ENCODE data around the gene CASQ2. TPM values are rescaled to one million over a fixed set of nuclear protein-coding genes. Genes with fewer than 3 reads are reported as not detected.

Gene CASQ2
- total and polyA plus RNA-seq, 4 experiments from 2014 or later: not detected

DNA sequence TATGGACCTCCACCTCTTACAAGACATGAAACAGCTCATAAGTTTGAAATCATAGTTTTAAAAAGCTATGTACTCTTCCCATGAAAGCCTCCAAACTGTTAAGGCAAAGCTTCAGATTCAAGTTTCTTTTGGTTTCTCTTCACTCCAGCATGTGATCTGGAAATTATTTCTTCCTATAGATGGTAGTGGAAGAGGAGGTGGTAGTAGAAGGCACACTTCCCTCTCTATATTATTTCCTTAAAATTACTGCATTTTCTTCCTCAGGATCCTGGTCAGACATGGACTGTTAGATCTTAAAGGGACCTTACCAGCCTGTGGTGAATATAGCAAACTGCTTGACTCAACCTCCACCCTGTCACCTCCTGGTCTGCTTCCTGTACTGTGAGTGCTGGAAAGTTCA lies 40.6 kb upstream of the CASQ2 start:
- Histone ChIP-seq H3K36me3 (ENCODE audit: insufficient read depth, low read length) (no peaks in the 10 kb centered on the region), H3K27me3 (ENCODE audit: insufficient read depth, low read length) (no peaks in the 10 kb centered on the region), H3K4me3 (ENCODE audit: low read length in 2 of 2) (no peak overlapping the region), H3K9me3 (ENCODE audit: control insufficient read depth in 1 of 2, low read length in 2 of 2) (no peaks in the 10 kb centered on the region), H3K27ac (ENCODE audit: low read depth, low read length) (no peak overlapping the region), H3K4me1 (ENCODE audit: insufficient read depth, low read length) (no peaks in the 10 kb centered on the region)
- Mint-ChIP-seq H3K27me3 (peaks cover 15 to 17% of the 10 kb centered on the region in 2 donors), H3K27ac (peak overlapping the region in 1 of 7 donors; percentile 72), H3K4me1 (no peaks in the 10 kb centered on the region), H3K9me3 (peaks cover 0 to 3% (median 0%) of the 10 kb centered on the region in 8 donors), H3K36me3 (no peaks in the 10 kb centered on the region), H3K4me3 (no peak overlapping the region)
- ChIA-PET CTCF (ENCODE audit: partially characterized antibody) (interaction anchor here (0.9 to 1.4 kb wide), 4 partner anchors 9 to 172 kb away, joined by 3 to 4 read pairs (median 4); no protein-coding TSS in a partner anchor), POLR2A (ENCODE audit: partially characterized antibody) (no interaction called here)
- intact Hi-C loops (cut with micrococcal nuclease): no loop called here
- no peak for DNase-seq

DNA sequence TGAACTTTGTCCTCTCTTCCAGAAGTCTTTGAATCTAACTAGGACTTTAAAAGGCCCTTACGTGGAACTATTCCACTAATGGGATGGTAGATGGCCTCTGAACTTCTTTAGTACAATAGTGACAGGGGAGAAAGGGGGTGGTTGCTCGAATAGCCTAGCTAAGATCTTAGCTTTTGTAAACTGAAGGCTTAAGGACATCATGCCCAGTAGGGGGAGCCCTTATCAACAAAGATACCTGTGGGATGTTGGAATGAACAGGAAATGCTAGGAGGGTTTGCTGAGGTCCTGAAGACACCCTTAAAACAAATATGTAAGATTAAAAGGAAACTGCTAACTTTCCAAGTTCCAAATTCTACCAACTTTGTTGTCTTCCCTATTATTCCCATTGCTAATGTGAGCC lies 39.2 kb upstream of the CASQ2 start:
- Mint-ChIP-seq H3K27ac (no peak overlapping the region), H3K36me3 (no peaks in the 10 kb centered on the region), H3K27me3 (peaks cover 11 to 12% of the 10 kb centered on the region in 2 donors), H3K4me3 (no peak overlapping the region), H3K4me1 (peaks cover 0 to 2% (median 0%) of the 10 kb centered on the region in 4 donors), H3K9me3 (peaks cover 0 to 3% (median 0%) of the 10 kb centered on the region in 8 donors)
- peak; percentile 19 to 51 (median 31) for DNase-seq
- CTCF ChIA-PET (ENCODE audit: partially characterized antibody): interaction anchor here (0.6 to 5.1 kb wide), 7 partner anchors 10 to 215 kb away, joined by 3 to 29 read pairs (median 4); no protein-coding TSS in a partner anchor
- Histone ChIP-seq H3K4me3 (ENCODE audit: low read length in 2 of 2) (no peak overlapping the region), H3K36me3 (ENCODE audit: insufficient read depth, low read length) (no peaks in the 10 kb centered on the region), H3K4me1 (ENCODE audit: insufficient read depth, low read length) (no peaks in the 10 kb centered on the region), H3K27me3 (ENCODE audit: insufficient read depth, low read length) (no peaks in the 10 kb centered on the region), H3K9me3 (ENCODE audit: control insufficient read depth in 1 of 2, low read length in 2 of 2) (no peaks in the 10 kb centered on the region), H3K27ac (ENCODE audit: low read depth, low read length) (no peak overlapping the region)
- intact Hi-C loops (cut with micrococcal nuclease): loop anchor here (1.0 kb wide), 1 partner anchor 213 kb away; no protein-coding TSS in a partner anchor
- POLR2A ChIA-PET (ENCODE audit: partially characterized antibody): no interaction called here

DNA sequence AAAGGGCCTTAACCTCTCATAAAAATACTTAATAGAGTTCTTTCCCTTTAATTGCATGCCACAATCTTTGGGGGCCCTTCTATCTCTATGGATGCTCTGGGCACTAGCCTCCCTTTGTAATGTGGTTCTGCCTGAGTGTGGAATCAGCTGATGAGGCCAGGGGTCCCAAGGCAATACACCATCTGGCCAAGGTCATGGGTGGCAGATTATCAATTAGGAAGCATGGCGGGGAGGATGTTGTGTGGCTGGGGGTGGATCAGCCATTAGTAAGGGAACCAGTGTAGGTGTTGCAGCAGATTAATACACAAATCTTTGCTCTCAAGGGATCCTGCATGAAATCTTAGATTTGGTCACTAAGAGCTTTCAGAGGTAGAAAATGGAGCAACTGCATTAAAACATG lies 37.1 kb upstream of the CASQ2 start:
- Mint-ChIP-seq H3K4me1 (peaks cover 0 to 2% (median 0%) of the 10 kb centered on the region in 4 donors), H3K36me3 (no peaks in the 10 kb centered on the region), H3K4me3 (no peak overlapping the region), H3K27ac (no peak overlapping the region), H3K9me3 (peaks cover 0 to 3% (median 0%) of the 10 kb centered on the region in 8 donors), H3K27me3 (peaks cover 11 to 12% of the 10 kb centered on the region in 2 donors)
- H3K4me3 ChIP-seq (ENCODE audit: low read length in 2 of 2): no peak overlapping the region
- intact Hi-C loops (cut with micrococcal nuclease): no loop called here
- DNase-seq: no peak
- POLR2A ChIA-PET (ENCODE audit: partially characterized antibody): no interaction called here
- no peaks in the 10 kb centered on the region for H3K27me3 ChIP-seq (ENCODE audit: insufficient read depth, low read length)
- H3K27ac ChIP-seq (ENCODE audit: low read depth, low read length): no peak overlapping the region
- H3K36me3 ChIP-seq (ENCODE audit: insufficient read depth, low read length): no peaks in the 10 kb centered on the region
- no peaks in the 10 kb centered on the region for H3K4me1 ChIP-seq (ENCODE audit: insufficient read depth, low read length)
- no peaks in the 10 kb centered on the region for H3K9me3 ChIP-seq (ENCODE audit: control insufficient read depth in 1 of 2, low read length in 2 of 2)
- CTCF ChIA-PET (ENCODE audit: partially characterized antibody): interaction anchor here (0.5 to 5.1 kb wide), 3 partner anchors 9 to 181 kb away, joined by 3 to 29 read pairs (median 3); no protein-coding TSS in a partner anchor

DNA sequence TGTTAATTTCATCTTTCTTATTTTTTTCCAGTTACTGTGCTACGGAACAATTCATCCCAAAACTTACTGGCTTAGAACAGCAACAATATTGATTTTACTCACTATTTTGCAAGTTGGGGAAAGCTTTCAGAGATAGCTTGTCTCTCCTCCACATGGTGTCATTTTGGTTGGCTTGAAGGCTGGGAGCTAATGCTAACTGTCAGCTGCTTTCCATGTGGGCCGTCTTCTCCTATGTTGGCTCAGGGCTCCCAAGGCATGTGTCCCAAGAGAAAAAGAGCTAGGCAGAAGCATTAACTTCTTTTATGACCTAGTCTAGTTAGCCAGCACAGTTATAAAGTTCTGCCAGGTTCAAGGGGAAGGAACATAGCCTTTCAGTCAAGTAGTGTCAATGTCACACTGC lies 33.9 kb upstream of the CASQ2 start:
- Histone ChIP-seq H3K4me1 (ENCODE audit: insufficient read depth, low read length) (no peaks in the 10 kb centered on the region), H3K27ac (ENCODE audit: low read depth, low read length) (no peak overlapping the region), H3K27me3 (ENCODE audit: insufficient read depth, low read length) (no peaks in the 10 kb centered on the region), H3K36me3 (ENCODE audit: insufficient read depth, low read length) (no peaks in the 10 kb centered on the region), H3K4me3 (ENCODE audit: low read length in 2 of 2) (no peak overlapping the region), H3K9me3 (ENCODE audit: control insufficient read depth in 1 of 2, low read length in 2 of 2) (no peaks in the 10 kb centered on the region)
- intact Hi-C loops (cut with micrococcal nuclease): no loop called here
- peaks cover 0 to 3% (median 0%) of the 10 kb centered on the region in 8 donors for H3K9me3 Mint-ChIP-seq
- no peaks in the 10 kb centered on the region for H3K36me3 Mint-ChIP-seq
- peaks cover 8 to 9% of the 10 kb centered on the region in 2 donors for H3K27me3 Mint-ChIP-seq
- no peak for DNase-seq
- no peak overlapping the region for H3K27ac Mint-ChIP-seq
- peaks cover 0 to 2% (median 0%) of the 10 kb centered on the region in 4 donors for H3K4me1 Mint-ChIP-seq
- H3K4me3 Mint-ChIP-seq: no peak overlapping the region
- CTCF ChIA-PET (ENCODE audit: partially characterized antibody): interaction anchor here (1.6 kb wide), 1 partner anchor 218 kb away, joined by 4 read pairs; no protein-coding TSS in a partner anchor
- POLR2A ChIA-PET (ENCODE audit: partially characterized antibody): no interaction called here

DNA sequence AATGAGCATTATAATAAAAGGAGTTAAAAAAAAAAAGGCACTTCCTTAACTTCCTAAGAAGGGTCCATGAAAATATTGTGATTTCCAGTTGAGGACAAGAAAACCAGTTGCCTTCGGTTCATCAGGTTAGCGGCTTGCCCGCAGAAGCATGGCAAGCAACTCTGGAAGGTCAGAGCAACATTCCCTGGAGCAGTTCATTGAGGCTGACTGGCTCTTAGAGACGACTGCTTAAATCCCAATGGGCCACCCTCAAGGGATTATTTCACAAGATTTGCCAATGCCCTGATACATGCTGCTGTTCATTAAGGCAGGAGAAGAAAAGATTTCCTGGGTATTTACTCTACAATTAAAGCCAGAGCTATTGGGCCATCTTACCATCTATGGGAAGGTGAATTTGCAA lies 29.0 kb upstream of the CASQ2 start:
- Mint-ChIP-seq H3K4me1 (no peaks in the 10 kb centered on the region), H3K27me3 (peaks cover 14 to 32% of the 10 kb centered on the region in 2 donors), H3K36me3 (no peaks in the 10 kb centered on the region), H3K4me3 (no peak overlapping the region), H3K9me3 (no peaks in the 10 kb centered on the region), H3K27ac (no peak overlapping the region)
- DNase-seq: no peak
- POLR2A ChIA-PET (ENCODE audit: partially characterized antibody): no interaction called here
- Histone ChIP-seq H3K9me3 (ENCODE audit: control insufficient read depth in 1 of 2, low read length in 2 of 2) (no peaks in the 10 kb centered on the region), H3K27me3 (ENCODE audit: insufficient read depth, low read length) (peaks cover 3% of the 10 kb centered on the region), H3K36me3 (ENCODE audit: insufficient read depth, low read length) (no peaks in the 10 kb centered on the region), H3K27ac (ENCODE audit: low read depth, low read length) (no peak overlapping the region), H3K4me1 (ENCODE audit: insufficient read depth, low read length) (no peaks in the 10 kb centered on the region), H3K4me3 (ENCODE audit: low read length in 2 of 2) (no peak overlapping the region)
- intact Hi-C loops (cut with micrococcal nuclease): no loop called here
- CTCF ChIA-PET (ENCODE audit: partially characterized antibody): interaction anchor here (1.0 kb wide), 1 partner anchor 9 kb away, joined by 3 read pairs; no protein-coding TSS in a partner anchor

DNA sequence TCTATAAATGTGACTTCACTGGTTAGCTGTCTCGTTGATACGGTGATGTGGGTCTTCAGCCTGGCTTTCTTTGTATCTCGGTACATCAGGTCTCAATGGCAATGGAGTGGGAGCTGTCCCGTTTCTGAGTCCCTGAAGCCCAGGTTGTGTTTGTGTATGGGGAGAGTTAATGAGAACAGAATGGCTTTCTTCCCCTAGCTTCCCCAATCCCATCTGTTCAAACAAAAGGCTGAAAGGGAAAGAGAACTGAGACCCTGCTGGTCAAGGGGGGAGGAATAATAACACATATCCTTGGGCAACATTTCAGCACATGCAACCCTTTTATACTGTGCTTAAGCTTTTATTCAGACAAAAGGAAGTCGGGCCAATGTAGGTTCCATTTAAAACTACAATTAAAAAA lies 28.4 kb upstream of the CASQ2 start:
- no peaks in the 10 kb centered on the region for H3K36me3 ChIP-seq (ENCODE audit: insufficient read depth, low read length)
- Mint-ChIP-seq H3K4me3 (no peak overlapping the region), H3K36me3 (no peaks in the 10 kb centered on the region), H3K27ac (no peak overlapping the region), H3K27me3 (peaks cover 14 to 36% of the 10 kb centered on the region in 2 donors), H3K4me1 (no peaks in the 10 kb centered on the region), H3K9me3 (no peaks in the 10 kb centered on the region)
- H3K27ac ChIP-seq (ENCODE audit: low read depth, low read length): no peak overlapping the region
- no peak overlapping the region for H3K4me3 ChIP-seq (ENCODE audit: low read length in 2 of 2)
- H3K27me3 ChIP-seq (ENCODE audit: insufficient read depth, low read length): peaks cover 3% of the 10 kb centered on the region
- H3K4me1 ChIP-seq (ENCODE audit: insufficient read depth, low read length): no peaks in the 10 kb centered on the region
- no peak for DNase-seq
- H3K9me3 ChIP-seq (ENCODE audit: control insufficient read depth in 1 of 2, low read length in 2 of 2): no peaks in the 10 kb centered on the region
- POLR2A ChIA-PET (ENCODE audit: partially characterized antibody): no interaction called here
- CTCF ChIA-PET (ENCODE audit: partially characterized antibody): interaction anchor here (1.0 kb wide), 1 partner anchor 10 kb away, joined by 3 read pairs; no protein-coding TSS in a partner anchor
- intact Hi-C loops (cut with micrococcal nuclease): no loop called here

DNA sequence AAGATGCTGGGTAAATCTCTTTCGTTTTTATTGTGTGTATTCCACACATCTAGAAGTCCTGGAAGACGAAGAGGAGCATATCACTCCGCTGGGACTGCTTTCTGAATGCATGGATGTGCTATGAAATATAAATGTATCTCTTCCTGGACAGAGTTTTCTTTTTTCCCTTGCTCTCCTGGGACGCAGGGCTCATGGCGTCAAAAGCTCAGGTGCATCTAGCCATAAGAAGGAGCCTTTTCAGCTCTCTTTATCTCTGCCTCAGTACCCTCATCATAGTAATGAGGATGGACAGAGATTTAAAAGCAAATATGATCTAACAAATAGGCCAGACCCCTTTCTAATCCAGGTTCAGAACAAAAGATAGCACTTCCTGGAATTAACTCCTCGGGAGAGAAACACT lies 27.5 kb upstream of the CASQ2 start:
- intact Hi-C loops (cut with micrococcal nuclease): no loop called here
- Histone ChIP-seq H3K27me3 (ENCODE audit: insufficient read depth, low read length) (peaks cover 3% of the 10 kb centered on the region), H3K9me3 (ENCODE audit: control insufficient read depth in 1 of 2, low read length in 2 of 2) (no peaks in the 10 kb centered on the region), H3K36me3 (ENCODE audit: insufficient read depth, low read length) (no peaks in the 10 kb centered on the region), H3K4me1 (ENCODE audit: insufficient read depth, low read length) (no peaks in the 10 kb centered on the region), H3K4me3 (ENCODE audit: low read length in 2 of 2) (no peak overlapping the region), H3K27ac (ENCODE audit: low read depth, low read length) (no peak overlapping the region)
- Mint-ChIP-seq H3K27me3 (peaks cover 14 to 39% of the 10 kb centered on the region in 2 donors), H3K4me1 (no peaks in the 10 kb centered on the region), H3K4me3 (no peak overlapping the region), H3K36me3 (no peaks in the 10 kb centered on the region), H3K9me3 (no peaks in the 10 kb centered on the region), H3K27ac (no peak overlapping the region)
- ChIA-PET CTCF (ENCODE audit: partially characterized antibody) (no interaction called here), POLR2A (ENCODE audit: partially characterized antibody) (no interaction called here)
- no peak for DNase-seq

Data from CD4-positive, alpha-beta memory T cell (primary cell).